KOPT-K1 (cell line): ENCODE results near the gene CES3.
A peak's percentile ranks its signal among the peaks of the same experiment; 100 is the strongest.
"Not testable (repeated sequence)": the region's sequence is repeated elsewhere in the genome, so short reads cannot be mapped to it uniquely, and the experiment has no call there.

ENCODE experiments used
- H3K27ac ChIP-seq: fragments of 200-600 bp; sonication (generic); 2 replicates; pipeline ENCODE4 v1.5.1; 2016; ENCODE audit warnings: antibody characterized with exemption, mild to moderate bottlenecking, low read depth, low read length; ENCODE audit not compliant: poor library complexity, severe bottlenecking
- H3K36me3 ChIP-seq: fragments of 200-600 bp; sonication (generic); 2 replicates; pipeline ENCODE4 v1.5.1; 2017; ENCODE audit warnings: antibody characterized with exemption, mild to moderate bottlenecking, low read length, moderate library complexity; ENCODE audit not compliant: insufficient read depth
- H3K9me3 ChIP-seq: fragments of 200-600 bp; sonication (generic); 2 replicates; pipeline ENCODE4 v1.5.1; 2017; ENCODE audit warnings: antibody characterized with exemption, low read length, mild to moderate bottlenecking; ENCODE audit not compliant: insufficient read depth, poor library complexity, severe bottlenecking

The CES3 gene

GRCh38 chr16:66984892-66985311 lies 23.8 kb downstream of the CES3 start:
- H3K9me3 ChIP-seq = no peaks in the 10 kb centered on the region
- H3K27ac ChIP-seq = peak overlapping the region; percentile 60
- H3K36me3 ChIP-seq = no peaks in the 10 kb centered on the region

GRCh38 chr16:66986559-66986958 lies 25.5 kb downstream of the CES3 start:
- Histone ChIP-seq H3K36me3 (no peaks in the 10 kb centered on the region), H3K9me3 (no peaks in the 10 kb centered on the region), H3K27ac (no peak overlapping the region)

GRCh38 chr16:66988197-66988788 lies 27.2 kb downstream of the CES3 start, which contains the start of gene CES4A:
Gene CES4A (plus strand): TSS chr16:66988589. CDS start chr16:66988773, 184 bp downstream.
- H3K36me3 ChIP-seq = no peaks in the 10 kb centered on the region
- H3K27ac ChIP-seq = no peak within 1 kb of the TSS
- no peaks in the 10 kb centered on the region for H3K9me3 ChIP-seq

GRCh38 chr16:66991545-66992077 lies 30.5 kb downstream of the CES3 start:
- no peaks in the 10 kb centered on the region for H3K36me3 ChIP-seq
- no peak overlapping the region for H3K27ac ChIP-seq
- no peaks in the 10 kb centered on the region for H3K9me3 ChIP-seq

- H3K9me3 ChIP-seq, H3K36me3 ChIP-seq, H3K27ac ChIP-seq: not testable (repeated sequence)
These were observed 32.5 kb downstream of the CES3 start for GRCh38 chr16:66993558-66993957.

- no peaks in the 10 kb centered on the region for H3K36me3 ChIP-seq
- no peaks in the 10 kb centered on the region for H3K9me3 ChIP-seq
- H3K27ac ChIP-seq = no peak overlapping the region
These were observed 35.4 kb downstream of the CES3 start for GRCh38 chr16:66996324-66996982.

- no peaks in the 10 kb centered on the region for H3K36me3 ChIP-seq
- no peaks in the 10 kb centered on the region for H3K9me3 ChIP-seq
- no peak overlapping the region for H3K27ac ChIP-seq
These were observed 35.9 kb downstream of the CES3 start for GRCh38 chr16:66996983-66997358.

GRCh38 chr16:67000384-67001351 lies 39.6 kb downstream of the CES3 start:
- Histone ChIP-seq H3K9me3 (no peaks in the 10 kb centered on the region), H3K27ac (no peak overlapping the region), H3K36me3 (no peaks in the 10 kb centered on the region)

GRCh38 chr16:67001726-67002125 lies 40.7 kb downstream of the CES3 start:
- no peak overlapping the region for H3K27ac ChIP-seq
- H3K9me3 ChIP-seq = no peaks in the 10 kb centered on the region
- no peaks in the 10 kb centered on the region for H3K36me3 ChIP-seq

GRCh38 chr16:67006930-67007658 lies 46.0 kb downstream of the CES3 start:
- no peaks in the 10 kb centered on the region for H3K36me3 ChIP-seq

GRCh38 chr16:67009158-67009557 lies 48.1 kb downstream of the CES3 start:
- Histone ChIP-seq H3K9me3 (no peaks in the 10 kb centered on the region), H3K27ac (no peak overlapping the region), H3K36me3 (no peaks in the 10 kb centered on the region)

More at GRCh38 chr16:67006930-67007658, 46.0 kb downstream of the CES3 start:
- H3K27ac ChIP-seq = no peak overlapping the region
- no peaks in the 10 kb centered on the region for H3K9me3 ChIP-seq

- no peaks in the 10 kb centered on the region for H3K36me3 ChIP-seq
- no peaks in the 10 kb centered on the region for H3K9me3 ChIP-seq
- no peak overlapping the region for H3K27ac ChIP-seq
These were observed 50.2 kb downstream of the CES3 start for GRCh38 chr16:67011274-67011673.

- H3K9me3 ChIP-seq = no peaks in the 10 kb centered on the region
- H3K36me3 ChIP-seq = no peaks in the 10 kb centered on the region
- H3K27ac ChIP-seq = peak overlapping the region; percentile 64
These were observed 52.3 kb downstream of the CES3 start for GRCh38 chr16:67013233-67013822.
